GM19035 (cell line): Measurements from ENCODE around the gene GPX2.
"Not testable (repeated sequence)": the region's sequence is repeated elsewhere in the genome, so short reads cannot be mapped to it uniquely, and the experiment has no call there.

ENCODE experiments used
- ATAC-seq: cut with Tn5 transposase; IDR thresholded peaks from one replicate; pipeline ENCODE4 v1.9.1; 2021; ENCODE audit not compliant: unreplicated experiment

GPX2 gene

DNA sequence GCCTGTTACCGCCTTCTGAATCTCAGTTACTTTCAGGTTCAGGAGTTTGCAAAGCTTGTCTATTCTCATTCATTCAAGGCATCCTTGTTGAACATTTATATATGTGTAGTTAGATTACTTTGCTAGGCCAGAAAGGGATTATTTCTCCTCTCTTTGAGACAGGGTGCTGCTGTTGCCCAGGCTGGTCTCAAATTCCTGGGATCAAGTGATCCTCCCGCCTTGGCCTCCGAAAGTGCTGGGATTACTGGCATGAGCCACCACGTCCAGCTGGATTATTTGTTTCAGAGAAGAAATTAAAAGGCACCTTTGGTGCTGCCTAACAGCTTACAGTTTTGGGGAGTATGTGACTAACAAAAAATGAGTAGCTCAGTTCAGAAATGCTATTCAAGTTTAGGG is 27.5 kb downstream of the GPX2 start:
- ATAC-seq: no peak

GRCh38 chr14:64914237-64915028 is 28.1 kb downstream of the GPX2 start, which contains the start of gene CHURC1:
TSS of gene CHURC1 (plus strand) at chr14:64914455. CDS start at chr14:64914496, 41 bp downstream.
- ATAC-seq: peak; percentile 98

GRCh38 chr14:64913477-64913876 is 29.1 kb downstream of the GPX2 start:
- ATAC-seq: not testable (repeated sequence)

DNA sequence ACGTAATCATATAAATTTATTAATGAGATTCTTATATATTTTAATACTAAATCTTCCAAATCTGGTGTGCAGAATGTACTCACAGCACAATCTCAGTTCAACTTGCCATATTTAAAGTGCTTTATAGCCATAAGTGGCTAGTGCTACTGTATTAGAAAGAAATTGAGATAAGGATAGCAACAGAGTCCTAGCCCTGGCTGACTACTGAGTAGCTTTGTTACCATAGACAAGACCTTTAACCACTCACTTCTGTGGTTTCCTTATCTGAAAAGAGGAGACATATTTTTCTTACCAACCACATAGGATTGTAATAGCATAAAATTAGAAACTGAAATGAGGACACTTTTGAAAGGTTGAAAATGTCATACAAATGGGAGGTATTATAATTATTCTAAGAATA is 30.3 kb downstream of the GPX2 start:
- no peak for ATAC-seq

DNA sequence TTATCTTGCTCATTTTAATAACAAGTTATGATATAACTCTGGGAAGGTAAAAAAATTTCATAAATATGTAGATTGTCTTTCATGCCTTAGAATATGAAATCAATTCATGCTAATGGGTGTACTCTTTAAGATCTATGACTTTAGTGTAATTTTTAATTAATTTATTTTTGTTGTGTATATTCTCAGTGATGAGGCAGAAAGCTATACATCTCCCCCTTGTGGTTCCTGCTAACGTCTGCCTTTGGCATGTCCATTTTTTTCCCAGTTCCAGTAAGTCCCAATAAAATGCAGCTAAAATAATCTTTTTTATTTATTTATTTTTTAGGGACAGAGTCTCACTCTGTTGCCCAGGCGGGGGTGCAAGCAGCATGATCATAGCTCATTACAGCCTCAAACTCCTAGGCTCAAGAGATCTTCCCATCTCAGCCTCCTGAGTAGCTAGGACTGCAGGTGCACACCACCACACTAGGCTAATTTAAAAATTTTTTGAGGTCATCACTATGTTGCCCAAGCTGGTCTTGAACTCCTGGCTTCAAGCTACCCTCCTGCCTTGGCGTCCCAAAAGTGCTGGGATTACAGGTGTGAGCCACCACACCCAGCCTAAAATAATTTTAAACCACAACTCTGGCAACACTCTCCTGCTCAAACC is 31.6 kb downstream of the GPX2 start:
- no peak for ATAC-seq

GRCh38 chr14:64906022-64906421 is 36.5 kb downstream of the GPX2 start:
- ATAC-seq: no peak

DNA sequence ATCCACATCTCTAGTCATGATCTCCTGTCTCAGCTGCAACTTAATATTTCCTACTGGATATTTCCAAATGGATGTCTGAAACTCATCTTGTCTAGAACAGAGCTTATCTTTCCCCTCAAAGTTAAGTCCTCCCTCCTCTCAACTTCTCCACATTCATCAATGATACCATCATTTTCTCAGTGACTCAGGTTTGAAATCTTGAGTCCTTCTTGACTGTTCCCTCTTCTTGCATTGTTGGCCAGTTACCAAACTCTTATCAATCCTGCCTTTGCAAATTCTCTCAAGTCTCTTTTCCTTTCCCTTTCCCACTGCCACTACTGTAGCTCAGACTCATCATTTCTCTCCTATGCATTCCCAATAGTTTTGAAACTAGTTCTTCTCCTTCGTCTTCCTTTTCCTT is 42.6 kb downstream of the GPX2 start:
- no peak for ATAC-seq

- ATAC-seq: no peak
Observed at GRCh38 chr14:64891839-64892375, 50.6 kb downstream of the GPX2 start.

DNA sequence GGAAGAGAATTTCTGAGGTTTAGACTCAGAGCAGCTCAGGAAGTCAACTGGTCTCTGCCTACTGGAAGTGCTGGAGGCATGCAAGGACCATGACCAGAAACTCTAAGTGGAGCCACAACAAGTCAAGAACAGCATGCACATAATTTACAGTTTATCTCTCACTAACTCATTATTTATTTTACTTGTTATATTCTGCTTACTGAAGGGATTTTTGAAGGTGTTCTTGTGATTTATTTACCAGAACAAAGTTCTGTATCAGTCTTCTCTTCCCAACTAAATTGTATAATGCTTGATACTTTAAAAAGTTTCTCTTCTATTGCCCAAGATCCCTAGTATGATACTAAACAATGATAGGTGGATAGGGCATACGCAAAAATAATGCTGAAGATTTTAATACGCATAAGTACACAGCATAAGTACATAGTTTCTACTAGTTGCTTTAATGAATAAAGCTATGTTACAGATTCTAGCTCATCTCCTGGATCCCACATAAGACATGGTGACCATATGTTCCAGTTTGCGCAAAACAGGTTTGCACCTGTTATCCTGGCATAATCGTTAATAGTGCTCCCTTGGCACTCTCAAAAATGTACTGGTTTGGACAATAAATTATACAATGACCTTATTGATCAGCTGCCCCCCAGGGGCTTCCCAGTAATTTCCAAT is 51.2 kb downstream of the GPX2 start:
- no peak for ATAC-seq

DNA sequence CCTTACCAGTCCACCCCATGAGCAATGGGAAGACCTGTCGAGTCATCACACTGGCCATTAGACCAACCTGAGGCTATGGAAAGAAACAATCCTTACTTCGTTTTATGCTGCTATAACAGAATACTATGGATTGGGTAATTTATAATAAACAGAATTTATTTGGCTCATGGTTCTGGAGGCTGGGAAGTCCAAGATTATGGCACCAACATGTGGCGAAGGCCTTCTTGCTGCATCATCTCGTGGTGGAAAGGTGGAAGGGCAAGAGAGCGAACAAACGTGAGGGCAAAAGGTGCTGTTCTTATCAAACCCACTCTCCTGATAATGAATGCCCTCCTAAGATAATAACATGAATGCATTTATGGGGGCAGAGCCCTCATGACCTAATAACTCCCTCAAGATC is 53.2 kb downstream of the GPX2 start:
- no peak for ATAC-seq
